ENCODE data around the gene RNF227.

Gene RNF227

DNA sequence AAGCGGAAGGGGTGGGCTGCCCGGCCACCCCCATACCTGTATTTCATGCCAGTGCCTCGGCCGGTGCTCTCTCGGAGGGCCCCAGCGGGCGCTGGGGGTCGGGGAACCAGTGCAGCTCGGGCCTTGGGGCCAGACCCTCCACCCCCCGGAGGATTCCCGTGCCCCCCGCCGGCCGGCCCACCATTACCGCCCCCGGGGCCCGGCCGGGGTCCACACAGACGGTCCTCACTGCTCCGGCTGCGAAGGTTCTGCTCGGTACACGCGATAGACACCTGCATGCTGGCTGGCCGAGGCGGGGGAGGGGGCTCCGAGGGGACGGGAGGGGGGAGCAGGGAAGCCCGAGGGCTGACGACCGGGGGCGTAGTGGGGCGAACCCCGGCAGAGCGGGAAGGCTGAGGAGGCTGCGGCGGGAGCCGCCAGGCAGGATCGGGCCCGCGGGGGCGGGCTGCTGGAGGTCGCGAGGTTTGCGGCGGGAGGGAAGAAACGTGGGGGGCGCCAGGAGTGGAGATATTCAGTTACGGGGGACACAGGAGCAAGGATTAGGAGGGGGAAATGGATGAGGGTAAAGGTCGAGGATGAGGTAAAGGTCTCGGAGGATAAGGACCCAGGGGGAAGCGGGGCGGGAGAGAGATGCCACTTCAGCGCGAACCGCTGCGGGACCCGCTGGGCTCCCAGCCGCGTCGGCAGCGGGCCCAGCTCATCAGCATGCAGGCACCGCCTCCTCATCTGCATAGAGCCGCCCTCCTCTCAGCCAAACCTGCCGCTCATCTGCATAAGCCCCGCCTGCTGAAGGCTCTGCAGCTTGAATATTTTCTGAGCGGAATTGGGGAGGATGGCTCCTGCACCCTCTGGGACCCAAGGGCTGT, 13.3 kb upstream of the RNF227 start, which contains the start of gene KCNAB3:
Gene KCNAB3 (minus strand): TSS at position 699 of the 866 bp plus-strand sequence. CDS start 421 bp downstream, at position 278.
- peak; percentile 53 to 68 for DNase-seq

DNA sequence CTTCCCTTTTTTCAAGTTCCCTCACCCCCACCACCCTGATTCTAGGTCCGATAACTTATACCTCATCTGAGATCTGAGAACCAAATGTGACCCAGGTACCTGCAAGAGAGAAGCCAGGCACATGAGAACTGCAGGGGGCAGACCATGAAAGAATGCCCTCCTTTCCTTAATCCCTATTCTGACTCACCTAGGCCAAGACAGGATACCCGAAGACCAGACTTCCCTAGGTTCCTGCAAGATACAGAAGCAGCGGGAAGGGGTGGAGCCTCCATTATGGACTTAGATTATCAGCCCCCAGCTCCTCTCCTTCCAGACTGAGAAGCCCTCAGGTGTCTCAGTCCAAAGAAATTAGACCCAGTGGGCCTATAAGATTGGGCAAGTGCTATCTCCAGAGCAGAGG, 11.5 kb upstream of the RNF227 start:
- no peak for DNase-seq

DNA sequence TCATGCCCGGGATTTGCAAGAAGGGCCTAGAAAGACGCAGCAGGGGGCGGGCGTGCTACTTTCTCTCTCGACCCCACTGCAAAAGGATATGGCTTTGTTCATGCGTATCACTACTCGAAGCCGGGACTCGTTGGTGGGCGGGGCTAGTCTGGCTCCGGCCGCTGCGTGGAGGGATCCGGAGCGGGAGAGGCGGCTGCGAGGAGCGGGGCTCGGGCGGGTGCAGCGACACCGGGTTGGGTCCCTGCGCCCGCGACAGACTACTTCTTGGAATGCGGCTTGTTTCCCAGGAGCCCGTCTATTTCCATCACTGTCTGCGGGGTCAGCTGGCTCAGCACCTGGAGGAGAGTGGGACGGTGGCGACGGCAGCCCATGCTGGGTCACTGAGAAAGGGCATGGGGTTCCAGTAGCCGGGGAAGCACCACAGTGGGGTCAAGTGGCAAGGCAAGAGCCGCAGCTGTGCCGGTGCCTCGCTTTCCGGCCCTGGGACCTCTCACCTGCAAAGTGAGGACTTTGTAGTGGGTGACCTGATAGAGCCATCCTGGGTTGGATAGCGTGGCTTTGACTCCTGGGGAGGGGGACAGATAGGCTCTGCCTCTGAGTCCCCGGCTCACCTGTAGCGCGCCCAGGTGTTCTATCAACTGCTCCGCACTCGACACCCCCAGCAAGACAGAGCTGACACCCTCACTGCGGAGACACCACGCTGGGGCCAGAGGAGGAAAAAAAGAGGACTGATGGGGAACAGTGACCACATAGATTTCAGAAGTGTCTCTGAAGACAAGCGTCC, 6.9 kb upstream of the RNF227 start:
- DNase-seq, result peak; percentile 83 to 89

DNA sequence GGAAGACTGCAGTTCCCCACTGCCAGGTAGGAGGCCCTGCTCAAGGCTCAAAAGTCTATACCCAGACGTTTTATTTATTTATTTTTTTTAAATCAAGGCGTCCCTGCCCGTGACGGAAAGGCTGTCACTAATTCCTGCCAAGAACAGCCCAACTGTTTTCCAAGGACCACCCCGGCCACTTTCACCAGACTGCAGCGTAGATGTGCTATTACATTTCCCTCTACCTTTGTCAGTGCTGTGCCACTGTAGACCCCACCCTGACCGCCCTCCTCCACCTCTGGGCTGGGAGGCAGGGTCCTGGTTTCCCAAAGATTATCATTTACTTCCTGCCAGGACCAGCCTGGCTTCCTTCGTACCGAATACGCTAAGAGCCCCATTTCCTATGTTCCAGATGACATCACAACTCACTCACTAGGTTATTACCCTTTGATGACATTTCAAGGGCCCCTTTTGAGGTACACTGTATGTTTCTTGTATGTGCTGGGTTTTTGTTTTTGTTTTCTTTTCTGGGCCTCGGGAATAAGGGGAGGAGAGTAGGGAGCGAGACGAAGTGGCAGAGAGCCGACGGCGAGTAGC, 6.3 kb upstream of the RNF227 start:
- no peak for DNase-seq

DNA sequence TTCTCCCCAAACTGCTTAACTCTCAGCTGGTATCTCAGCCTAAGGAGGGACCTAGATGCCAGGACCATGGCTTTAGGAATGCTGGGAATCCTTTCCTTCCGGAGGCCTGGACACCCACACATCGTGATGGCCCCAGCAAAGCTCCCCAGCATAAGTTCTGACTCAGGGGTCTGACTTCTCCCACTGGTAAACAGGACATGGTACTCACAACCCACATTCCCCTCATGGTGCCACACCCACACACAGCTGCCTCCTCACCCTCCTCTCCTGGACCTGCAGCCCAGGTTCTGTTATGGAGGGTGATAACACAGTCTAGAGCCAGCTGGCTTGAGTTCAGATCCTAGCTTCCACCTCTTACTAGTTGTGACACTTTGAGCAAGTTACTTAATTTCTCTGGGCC, 719 bp upstream of the RNF227 start:
- no peak for DNase-seq

DNA sequence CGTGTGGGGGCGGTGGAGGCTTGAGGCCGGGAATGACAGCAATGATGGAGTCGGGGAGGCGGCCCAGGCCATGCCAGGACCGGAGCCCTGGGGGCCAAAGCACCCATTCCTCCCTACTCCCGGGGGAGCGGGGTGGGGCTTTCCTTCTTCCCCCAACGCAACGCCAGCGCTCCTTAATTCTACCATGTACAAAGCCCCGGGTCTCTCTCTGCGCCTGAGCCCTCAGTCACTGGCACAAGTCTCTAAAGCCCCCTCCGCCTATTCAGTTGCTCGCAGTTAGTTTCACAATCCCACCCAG, 245 bp upstream of the RNF227 start:
- DNase-seq, result no peak

DNA sequence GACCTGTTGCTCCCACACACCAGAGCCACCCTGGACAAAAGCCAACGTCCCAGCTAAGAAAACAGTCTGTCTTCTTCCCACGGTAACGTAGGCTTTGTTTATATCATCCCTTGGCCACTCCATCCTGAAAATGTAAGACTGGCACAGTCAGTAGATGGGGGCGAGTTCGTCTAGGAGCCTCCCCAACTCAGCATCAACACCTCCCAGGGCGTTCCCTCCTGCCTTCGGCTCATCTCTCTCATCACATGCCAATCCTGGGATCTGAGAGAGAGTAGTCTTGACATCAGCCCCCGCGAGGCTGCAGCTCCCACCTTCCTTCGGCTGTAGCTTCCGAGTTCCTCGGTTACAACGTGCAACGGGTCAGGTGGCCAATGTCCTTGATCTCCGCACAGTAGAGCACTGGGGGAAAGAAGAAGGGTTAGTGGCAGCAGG, 894 bp downstream of the RNF227 start:
- DNase-seq, result no peak

DNA sequence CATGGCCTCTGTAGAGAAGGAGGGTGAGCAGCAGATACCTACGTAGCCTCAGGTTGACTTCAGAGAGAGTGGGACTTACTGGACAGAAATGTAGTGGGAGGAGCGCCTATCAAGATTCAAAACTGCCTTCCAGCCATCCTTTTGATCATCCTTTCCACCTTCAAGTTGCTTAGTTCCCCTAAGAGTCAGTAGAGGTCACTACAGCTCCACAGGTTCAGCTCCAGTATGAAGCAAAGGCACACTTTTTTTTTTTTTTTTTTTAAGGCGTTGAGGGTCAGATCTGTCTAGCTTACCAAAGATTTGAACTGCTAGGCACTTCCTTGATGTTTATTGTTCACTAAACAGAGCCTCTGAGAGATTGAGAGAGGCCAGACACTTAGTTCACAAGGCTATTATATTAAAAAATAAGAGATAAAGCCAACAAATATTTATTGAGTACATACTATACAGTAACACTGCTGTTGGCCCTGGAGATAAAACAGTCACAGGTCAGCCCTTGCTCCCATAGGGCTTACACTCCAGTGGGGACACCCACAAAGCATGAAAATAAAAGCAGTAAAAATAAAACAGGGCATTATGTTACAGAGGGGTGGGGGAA, 3.1 kb downstream of the RNF227 start:
- DNase-seq, result peak; percentile 72 to 85

DNA sequence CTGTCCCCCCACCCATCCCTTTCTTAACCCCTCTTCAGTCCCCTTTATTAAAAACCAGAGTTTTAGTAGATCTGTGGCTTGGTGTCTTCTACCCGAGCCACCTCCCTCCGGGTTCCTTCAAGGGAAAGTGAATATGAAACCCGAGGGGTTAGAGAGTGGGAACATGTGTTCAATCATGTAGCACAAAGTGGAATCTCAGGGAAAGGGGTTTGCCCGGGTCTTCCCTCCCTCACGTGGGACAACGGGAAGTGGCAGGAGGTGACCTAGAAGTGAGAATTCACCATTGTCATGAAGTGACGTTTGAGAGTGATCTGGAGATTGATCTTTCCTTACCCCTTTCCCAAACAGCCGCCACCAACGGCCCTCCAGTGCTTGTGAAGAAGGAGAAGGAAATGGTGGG, 5.0 kb downstream of the RNF227 start:
- DNase-seq, result no peak

DNA sequence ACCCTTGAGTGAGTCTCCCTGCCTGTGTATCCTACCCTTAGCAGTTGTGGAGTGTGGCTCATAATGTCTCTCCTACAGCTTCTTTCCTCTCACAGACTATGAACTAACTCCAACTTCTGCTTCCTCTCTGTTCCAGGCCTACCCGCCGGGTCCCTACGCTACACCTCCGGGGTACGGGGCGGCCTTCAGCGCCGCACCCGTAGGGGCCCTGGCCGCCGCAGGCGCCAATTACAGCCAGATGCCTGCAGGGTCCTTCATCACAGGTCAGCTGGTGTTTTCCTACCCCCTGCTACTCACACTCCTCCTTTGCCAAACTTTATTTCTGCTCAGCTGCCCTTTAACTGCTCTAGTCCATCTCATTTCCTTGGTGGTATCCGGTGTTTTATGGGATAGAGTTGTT, 5.4 kb downstream of the RNF227 start:
- no peak for DNase-seq

DNA sequence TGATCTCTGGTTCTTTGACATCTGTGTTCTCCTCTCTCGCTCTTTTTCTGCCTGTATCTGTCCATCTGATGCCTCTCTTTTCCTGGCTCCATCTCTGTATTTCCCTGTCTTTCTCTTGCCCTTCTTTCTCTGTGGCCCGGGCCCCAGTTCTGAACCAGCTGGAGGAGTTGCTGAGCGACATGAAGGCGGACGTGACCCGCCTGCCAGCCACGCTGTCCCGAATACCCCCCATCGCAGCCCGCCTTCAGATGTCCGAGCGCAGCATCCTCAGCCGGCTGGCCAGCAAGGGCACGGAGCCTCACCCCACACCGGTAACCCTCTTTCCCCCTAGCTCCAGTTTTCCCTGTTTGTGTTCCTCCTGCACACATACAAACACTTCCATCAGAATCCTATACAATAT, 5.8 kb downstream of the RNF227 start:
- DNase-seq, result no peak

DNA sequence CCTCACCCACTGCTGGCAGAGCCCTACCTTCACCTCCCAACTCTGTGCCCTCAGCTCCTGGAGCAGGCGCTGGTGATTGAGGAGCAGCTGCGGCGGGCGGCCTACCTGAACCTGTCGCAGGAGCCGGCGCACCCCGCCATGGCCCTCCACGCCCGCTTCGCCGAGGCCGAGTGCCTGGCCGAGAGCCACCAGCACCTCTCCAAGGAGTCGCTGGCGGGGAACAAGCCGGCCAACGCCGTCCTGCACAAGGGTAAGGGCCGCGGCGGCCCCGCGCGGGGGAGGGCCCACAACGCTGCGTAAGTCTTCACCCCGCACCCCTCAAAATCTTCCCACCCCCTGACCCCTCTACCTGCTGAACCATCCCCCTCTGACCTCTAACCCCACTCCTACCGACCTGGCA, 7.0 kb downstream of the RNF227 start:
- DNase-seq, result no peak

DNA sequence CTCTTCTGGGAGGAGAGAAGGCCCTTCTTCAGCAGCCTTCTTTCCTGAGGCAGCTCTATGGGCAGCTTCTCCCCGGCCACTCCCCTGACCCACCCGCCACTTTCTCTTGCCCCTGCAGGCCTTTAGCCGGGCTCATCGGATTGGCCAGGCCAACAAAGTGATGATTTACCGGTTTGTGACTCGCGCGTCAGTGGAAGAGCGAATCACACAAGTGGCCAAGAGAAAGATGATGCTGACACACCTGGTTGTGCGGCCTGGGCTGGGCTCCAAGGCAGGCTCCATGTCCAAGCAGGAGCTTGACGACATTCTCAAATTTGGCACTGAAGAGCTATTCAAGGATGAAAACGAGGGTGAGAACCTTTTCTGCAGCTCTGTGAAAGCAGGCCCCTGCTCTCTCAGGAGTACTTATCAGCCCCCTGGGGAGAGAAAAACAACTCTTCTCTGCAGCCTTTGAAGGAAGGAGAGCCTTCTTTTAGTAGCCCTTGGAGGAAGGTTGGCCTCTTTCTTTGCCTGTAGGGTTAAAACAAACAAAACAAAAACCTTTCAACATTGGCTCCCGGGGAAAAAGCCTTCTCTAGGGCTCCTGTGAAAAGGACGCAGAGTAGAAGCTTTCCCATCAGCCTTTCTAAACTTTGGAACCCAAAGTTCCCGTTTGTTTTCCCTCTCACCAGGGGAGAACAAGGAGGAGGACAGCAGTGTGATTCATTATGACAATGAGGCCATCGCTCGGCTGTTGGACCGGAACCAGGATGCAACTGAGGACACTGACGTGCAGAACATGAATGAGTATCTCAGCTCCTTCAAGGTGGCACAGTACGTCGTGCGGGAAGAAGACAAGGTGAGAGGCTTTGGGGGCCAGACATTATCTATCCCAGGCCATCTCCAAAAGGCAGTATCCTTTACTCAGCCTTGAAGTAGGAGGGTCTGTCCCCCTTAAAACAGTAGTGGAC, 12.7 kb downstream of the RNF227 start:
- no peak for DNase-seq

DNA sequence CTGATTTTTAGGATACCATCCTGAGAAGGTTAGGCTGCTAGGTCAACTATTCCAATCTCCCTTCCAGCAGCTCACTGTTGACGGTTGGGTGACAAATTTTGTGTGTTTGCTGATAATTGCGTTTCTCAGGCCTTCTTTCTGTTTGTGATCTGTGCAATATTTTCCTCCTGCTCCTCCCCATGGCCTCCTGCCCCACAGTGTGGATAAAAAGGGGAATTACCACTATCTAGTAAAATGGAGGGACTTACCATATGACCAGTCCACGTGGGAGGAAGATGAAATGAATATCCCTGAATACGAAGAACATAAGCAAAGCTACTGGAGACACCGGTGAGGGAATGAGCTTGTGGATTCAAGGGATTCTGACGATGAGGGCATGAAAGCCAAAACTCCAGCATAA, 18.3 kb downstream of the RNF227 start:
- peak; percentile 34 to 57 for DNase-seq

DNA sequence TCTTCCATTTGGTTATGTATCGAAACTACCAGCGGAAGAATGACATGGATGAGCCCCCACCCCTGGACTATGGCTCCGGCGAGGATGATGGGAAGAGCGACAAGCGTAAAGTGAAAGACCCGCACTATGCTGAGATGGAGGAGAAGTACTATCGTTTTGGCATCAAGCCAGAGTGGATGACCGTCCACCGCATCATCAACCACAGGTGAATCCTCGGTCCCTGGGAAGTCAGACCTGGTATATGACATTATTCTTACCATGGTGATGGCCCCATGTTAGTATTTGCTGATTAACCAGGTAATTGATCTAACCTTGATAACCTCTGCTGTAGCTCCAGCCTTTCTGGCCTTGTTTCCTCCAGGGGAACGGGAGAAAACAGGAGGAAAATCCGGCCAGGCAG, 19.0 kb downstream of the RNF227 start:
- no peak for DNase-seq

DNA sequence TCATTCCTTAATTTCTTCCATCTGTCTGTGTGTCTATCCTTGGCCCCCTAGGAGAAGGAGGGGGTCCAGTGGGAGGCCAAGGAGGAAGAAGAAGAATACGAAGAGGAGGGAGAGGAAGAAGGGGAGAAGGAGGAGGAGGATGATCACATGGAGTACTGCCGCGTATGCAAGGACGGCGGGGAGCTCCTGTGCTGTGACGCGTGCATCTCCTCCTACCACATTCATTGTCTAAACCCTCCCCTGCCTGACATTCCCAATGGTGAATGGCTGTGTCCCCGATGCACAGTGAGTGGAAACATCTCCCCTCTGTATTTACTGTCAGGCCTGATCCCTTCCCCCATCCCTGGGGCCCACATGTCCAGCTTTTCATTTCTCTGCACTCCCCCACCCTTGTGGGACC, 21.2 kb downstream of the RNF227 start:
- DNase-seq, result no peak

DNA sequence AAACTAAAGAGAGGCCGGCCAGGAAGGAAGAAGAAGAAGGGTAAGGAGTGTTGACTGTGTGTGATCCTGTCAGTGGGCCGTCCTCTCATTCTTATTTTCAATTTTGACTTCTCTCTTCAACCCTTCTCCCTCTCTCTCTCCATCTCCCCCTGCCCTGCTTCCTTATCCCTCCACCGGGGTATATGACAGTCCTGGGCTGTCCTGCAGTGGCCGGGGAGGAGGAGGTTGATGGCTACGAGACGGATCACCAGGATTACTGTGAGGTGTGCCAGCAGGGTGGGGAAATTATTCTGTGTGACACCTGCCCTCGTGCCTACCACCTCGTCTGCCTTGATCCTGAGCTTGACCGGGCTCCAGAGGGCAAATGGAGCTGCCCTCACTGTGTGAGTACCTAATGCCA, 21.9 kb downstream of the RNF227 start:
- DNase-seq, result no peak

DNA sequence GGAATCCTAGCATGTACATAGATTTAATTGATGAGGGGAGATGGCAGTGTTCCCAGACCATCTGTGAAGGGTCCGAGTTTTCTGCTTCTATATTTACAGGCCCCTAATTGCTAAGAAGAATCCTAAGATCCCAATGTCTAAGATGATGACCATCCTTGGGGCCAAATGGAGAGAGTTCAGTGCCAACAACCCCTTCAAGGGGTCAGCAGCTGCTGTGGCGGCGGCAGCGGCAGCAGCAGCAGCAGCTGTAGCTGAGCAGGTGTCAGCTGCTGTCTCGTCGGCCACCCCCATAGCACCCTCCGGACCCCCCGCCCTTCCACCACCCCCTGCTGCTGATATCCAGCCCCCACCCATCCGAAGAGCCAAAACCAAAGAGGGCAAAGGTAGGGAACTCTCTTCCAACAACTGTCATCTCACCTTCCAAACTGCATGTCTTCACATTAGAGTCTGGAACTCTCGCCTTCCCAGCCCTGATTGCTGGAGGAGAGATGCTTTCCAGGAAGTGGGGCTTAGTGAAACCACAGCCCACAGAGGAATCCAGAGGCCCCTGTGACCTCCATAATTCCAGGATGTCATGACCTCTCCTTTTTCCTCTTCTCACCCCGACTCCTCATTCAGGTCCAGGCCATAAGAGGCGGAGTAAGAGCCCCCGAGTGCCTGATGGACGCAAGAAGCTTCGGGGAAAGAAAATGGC, 22.8 kb downstream of the RNF227 start:
- DNase-seq, result no peak

DNA sequence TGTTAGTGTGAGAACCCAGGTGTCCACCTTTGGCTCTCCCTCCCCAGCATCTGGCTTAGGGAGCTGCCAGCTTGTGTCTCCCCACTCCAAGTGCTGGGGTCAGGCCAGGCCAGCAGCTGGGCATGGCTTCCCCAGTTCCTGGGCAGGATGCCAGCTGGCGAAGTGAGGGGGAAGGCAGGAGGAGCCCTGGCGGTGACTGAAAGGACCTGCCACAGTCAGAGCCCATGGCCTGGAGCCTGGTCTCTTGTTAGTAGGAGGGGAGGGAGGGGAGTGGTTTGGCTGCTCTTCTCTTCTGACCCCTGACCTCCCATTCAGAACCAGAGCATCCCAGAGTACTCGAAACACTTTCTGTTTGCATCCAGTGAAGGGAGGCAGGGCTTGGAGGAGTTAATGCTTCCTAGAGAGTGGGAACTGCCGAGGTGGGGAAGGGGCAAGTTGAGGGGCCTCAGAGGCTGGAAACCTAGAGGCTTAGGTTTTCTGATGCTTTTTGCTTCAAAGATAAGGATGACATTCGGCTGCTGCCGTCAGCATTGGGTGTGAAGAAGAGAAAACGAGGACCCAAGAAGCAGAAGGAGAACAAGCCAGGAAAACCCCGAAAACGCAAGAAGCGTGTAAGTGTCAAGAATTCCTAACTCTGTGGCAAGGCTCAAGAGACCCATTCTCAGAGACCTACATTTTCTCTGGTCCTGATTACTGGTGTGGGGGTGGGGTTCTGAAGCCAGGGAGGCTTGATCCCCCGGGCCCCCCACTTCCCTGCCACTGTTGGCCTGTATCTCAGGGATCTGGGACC, 26.7 kb downstream of the RNF227 start:
- DNase-seq, result peak; percentile 47 to 65

DNA sequence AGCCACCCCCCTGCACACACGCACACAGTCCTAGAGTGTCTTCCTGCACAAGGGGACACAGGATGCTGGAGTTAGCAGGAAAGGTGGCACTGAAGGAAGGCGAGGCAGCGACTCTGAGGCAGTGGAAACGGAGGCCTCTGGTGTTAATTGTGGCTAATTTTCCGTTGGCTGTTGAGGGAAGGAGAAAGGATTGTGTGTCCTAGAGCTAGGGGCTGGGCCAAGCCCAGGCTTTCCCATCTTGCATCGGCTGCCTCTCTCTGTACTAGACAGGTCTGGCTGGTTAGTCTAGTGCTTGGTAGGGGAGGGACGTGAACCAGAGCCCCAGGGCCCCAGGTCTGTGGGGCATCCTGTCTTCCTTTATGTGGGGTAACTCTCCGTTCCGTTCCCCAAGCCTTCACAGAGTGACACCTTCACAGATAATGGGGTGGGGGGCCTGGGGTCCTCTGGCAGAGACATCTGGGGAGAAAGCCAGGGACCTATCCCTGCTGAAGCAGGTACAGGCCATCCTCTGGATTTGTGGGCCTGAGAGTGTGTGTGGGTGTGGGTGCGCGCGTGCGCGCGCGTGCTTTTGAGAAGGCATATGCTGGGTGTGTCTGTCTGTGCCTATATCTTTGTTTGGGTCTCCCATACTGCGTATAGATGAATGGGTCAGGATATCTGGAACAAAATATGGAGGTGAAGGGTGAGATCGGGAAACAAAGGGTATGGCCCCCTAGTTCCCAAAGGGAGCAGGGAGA, 27.7 kb downstream of the RNF227 start, which contains the start of gene CHD3:
Gene CHD3 (plus strand): TSS at position 606 of the 737 bp plus-strand sequence. CDS start 212 bp downstream, outside the sequence.
- DNase-seq, result peak; percentile 15 to 39

Measured in CD4-positive, alpha-beta T cell treated with Interferon alpha-2 for 1 hour (primary cell).